H9 (cell line): ENCODE measurements around the gene SLC25A2. TPM values are rescaled to one million over a fixed set of nuclear protein-coding genes. Genes with fewer than 3 reads are reported as not detected.
A peak's percentile ranks its signal among the peaks of the same experiment; 100 is the strongest.
"Not testable (repeated sequence)": the region's sequence is repeated elsewhere in the genome, so short reads cannot be mapped to it uniquely, and the experiment has no call there.

Experiments used
- DNase-seq: peaks from one replicate; pipeline ENCODE4 v3.0.0-alpha.2; 2017
- H2AFZ ChIP-seq: one replicate; pipeline ENCODE4 v1.6.1; 2013; ENCODE audit warnings: mild to moderate bottlenecking, low read length, control low read depth, moderate library complexity
- H2AK5ac ChIP-seq: 2 replicates; pipeline ENCODE4 v1.6.1; 2013; ENCODE audit warnings: low read length, control low read depth, mixed read lengths; ENCODE audit not compliant: insufficient read length
- H2BK120ac ChIP-seq: one replicate; pipeline ENCODE4 v1.6.1; 2013; ENCODE audit warnings: low read depth, mild to moderate bottlenecking, low read length, control low read depth, inconsistent platforms; ENCODE audit not compliant: poor library complexity, severe bottlenecking
- H2BK12ac ChIP-seq: 2 replicates; pipeline ENCODE4 v1.6.1; 2013; ENCODE audit warnings: low read length, control low read depth, mixed read lengths, low read depth; ENCODE audit not compliant: insufficient read length
- H2BK15ac ChIP-seq: 2 replicates; pipeline ENCODE4 v1.6.1; 2013; ENCODE audit warnings: low read depth, low read length, control low read depth
- H2BK20ac ChIP-seq: one replicate; pipeline ENCODE4 v1.6.1; 2013; ENCODE audit warnings: low read depth, mild to moderate bottlenecking, low read length, control low read depth, inconsistent platforms; ENCODE audit not compliant: poor library complexity, severe bottlenecking
- H2BK5ac ChIP-seq: 2 replicates; pipeline ENCODE4 v1.6.1; 2013; ENCODE audit warnings: low read length, control low read depth, mixed read lengths; ENCODE audit not compliant: insufficient read length
- H3K14ac ChIP-seq: 2 replicates; pipeline ENCODE4 v1.6.1; 2013; ENCODE audit warnings: low read length, control low read depth; ENCODE audit not compliant: insufficient read depth
- H3K18ac ChIP-seq: 2 replicates; pipeline ENCODE4 v1.6.1; 2013; ENCODE audit warnings: low read depth, mild to moderate bottlenecking, mixed read lengths, low read length, control low read depth; ENCODE audit not compliant: insufficient read length
- H3K23ac ChIP-seq: 2 replicates; pipeline ENCODE4 v1.6.1; 2013; ENCODE audit warnings: low read length, control low read depth, mixed read lengths, low read depth; ENCODE audit not compliant: insufficient read length
- H3K23me2 ChIP-seq: 2 replicates; pipeline ENCODE4 v1.6.1; 2013; ENCODE audit warnings: low read depth, mild to moderate bottlenecking, mixed read lengths, low read length, control low read depth; ENCODE audit not compliant: insufficient read length, poor library complexity, severe bottlenecking
- H3K27ac ChIP-seq: 2 replicates; pipeline ENCODE4 v1.5.1; 2013; ENCODE audit warnings: low read length, control low read depth, mixed read lengths, low read depth; ENCODE audit not compliant: insufficient read length
- H3K27me3 ChIP-seq: 2 replicates; pipeline ENCODE4 v1.6.1; 2013; ENCODE audit warnings: low read length, control low read depth, inconsistent platforms; ENCODE audit not compliant: insufficient read depth
- H3K4ac ChIP-seq: 2 replicates; pipeline ENCODE4 v1.6.1; 2013; ENCODE audit warnings: low read depth, mild to moderate bottlenecking, control low read depth, inconsistent platforms, low read length, moderate library complexity
- H3K4me1 ChIP-seq: 2 replicates; pipeline ENCODE4 v1.6.1; 2013; ENCODE audit warnings: low read length, control low read depth, inconsistent platforms; ENCODE audit not compliant: insufficient read depth
- H3K4me2 ChIP-seq: 2 replicates; pipeline ENCODE4 v1.6.1; 2013; ENCODE audit warnings: low read length, control low read depth, mixed read lengths; ENCODE audit not compliant: insufficient read length, insufficient read depth
- H3K56ac ChIP-seq: 2 replicates; pipeline ENCODE4 v1.6.1; 2013; ENCODE audit warnings: low read depth, mild to moderate bottlenecking, mixed read lengths, low read length, control low read depth; ENCODE audit not compliant: insufficient read length
- H3K79me1 ChIP-seq: 2 replicates; pipeline ENCODE4 v1.6.1; 2013; ENCODE audit warnings: low read depth, mild to moderate bottlenecking, moderate library complexity, low read length, control low read depth, inconsistent platforms; ENCODE audit not compliant: insufficient read depth, poor library complexity, severe bottlenecking
- H3K79me2 ChIP-seq: 2 replicates; pipeline ENCODE4 v1.6.1; 2013; ENCODE audit warnings: low read length, control low read depth, inconsistent platforms; ENCODE audit not compliant: insufficient read depth
- H3K9ac ChIP-seq: 2 replicates; pipeline ENCODE4 v1.6.1; 2013; ENCODE audit warnings: low read length, control low read depth, mixed read lengths; ENCODE audit not compliant: insufficient read length; ENCODE audit errors: extremely low read depth
- H3K9me3 ChIP-seq: one replicate; pipeline ENCODE4 v1.6.1; 2013; ENCODE audit warnings: low read depth, low read length, inconsistent platforms; ENCODE audit not compliant: control insufficient read depth
- H3T11ph ChIP-seq: one replicate; pipeline ENCODE4 v1.6.1; 2013; ENCODE audit warnings: mild to moderate bottlenecking, low read length, control low read depth, inconsistent platforms
- H4K20me1 ChIP-seq: one replicate; pipeline ENCODE4 v1.6.1; 2013; ENCODE audit not compliant: control insufficient read depth, insufficient read length, insufficient read depth
- H4K5ac ChIP-seq: 2 replicates; pipeline ENCODE4 v1.6.1; 2013; ENCODE audit warnings: low read depth, mild to moderate bottlenecking, mixed read lengths, low read length, control low read depth; ENCODE audit not compliant: insufficient read length
- H4K8ac ChIP-seq: replicated peaks from 2 replicates; pipeline ENCODE4 v1.6.1; 2013; ENCODE audit warnings: low read length, control low read depth, mixed read lengths, low read depth; ENCODE audit not compliant: insufficient read length
- H4K91ac ChIP-seq: 2 replicates; pipeline ENCODE4 v1.6.1; 2013; ENCODE audit warnings: low read depth, mild to moderate bottlenecking, moderate library complexity, mixed read lengths, low read length, control low read depth; ENCODE audit not compliant: insufficient read length
- H3K27ac Mint-ChIP-seq, 3 experiments: 2 replicates in 2 of 3; 3 replicates in 1 of 3; pipeline ENCODE4 v1.8.0; 2020 to 2021; ENCODE audit warnings: mixed read lengths in 3 of 3, mild to moderate bottlenecking in 1 of 3, moderate library complexity in 1 of 3
- H3K27me3 Mint-ChIP-seq: 2 replicates; pipeline ENCODE4 v1.8.0; 2021; ENCODE audit warnings: low read depth, mild to moderate bottlenecking, moderate library complexity, mixed read lengths
- H3K36me3 Mint-ChIP-seq, 3 experiments: 2 replicates in 2 of 3; 3 replicates in 1 of 3; pipeline ENCODE4 v1.8.0; 2020 to 2021; ENCODE audit warnings: low read depth in 3 of 3, mixed read lengths in 3 of 3; ENCODE audit not compliant: insufficient read depth in 1 of 3
- H3K4me1 Mint-ChIP-seq, 2 experiments: 2 replicates each; pipeline ENCODE4 v1.8.0; 2020; ENCODE audit warnings: mixed read lengths in 2 of 2
- H3K4me3 Mint-ChIP-seq, 2 experiments: 2 replicates in 1 of 2; 3 replicates in 1 of 2; pipeline ENCODE4 v1.8.0; 2020 to 2021; ENCODE audit warnings: mild to moderate bottlenecking in 2 of 2, mixed read lengths in 2 of 2, moderate library complexity in 1 of 2
- H3K9me3 Mint-ChIP-seq, 2 experiments: 2 replicates in 1 of 2; 3 replicates in 1 of 2; pipeline ENCODE4 v1.8.0; 2020; ENCODE audit warnings: mild to moderate bottlenecking in 2 of 2, mixed read lengths in 2 of 2, moderate library complexity in 1 of 2
- WGBS: extraction: QIAGEN DNeasy Blood & Tissue Kit; methylation state at CpG from one replicate; pipeline ENCODE4 v1.1.7; 2013; ENCODE audit warnings: missing lambda C conversion rate, low lambda C conversion rate, mixed read lengths; ENCODE audit not compliant: insufficient read length; ENCODE audit errors: extremely low coverage; 5-methylcytosine and 5-hydroxymethylcytosine counted together
- total RNA-seq: library from RNA; stranded (reverse); gene quantifications from 2 replicates; pipeline ENCODE4 v1.2.1, GENCODE V29; 2021
- TF ChIP-seq, protein P1 (sequence below): fragments of 200-600 bp; sonication (generic); conservative IDR thresholded peaks from 3 replicates; pipeline ENCODE4 v1.8.0; 2021; ENCODE audit warnings: antibody characterized with exemption, mild to moderate bottlenecking

SLC25A2 gene
- total RNA-seq, 1 experiment from 2014 or later = not detected

GRCh38 chr5:141338538-141339306 lies 34.9 kb upstream of the SLC25A2 start, which contains the start of gene PCDHGA2:
TSS of gene PCDHGA2 (plus strand) at chr5:141338760.
- H3K4me3 Mint-ChIP-seq = no peak within 1 kb of the TSS

GRCh38 chr5:141332571-141332970 lies 28.7 kb upstream of the SLC25A2 start:
- H3K9me3 ChIP-seq = peaks cover 22% of the 10 kb centered on the region
- H4K8ac ChIP-seq, H2BK12ac ChIP-seq, H4K5ac ChIP-seq, H3K27ac ChIP-seq, H3K23me2 ChIP-seq, H2AFZ ChIP-seq, H3K18ac ChIP-seq, H2BK5ac ChIP-seq, H4K20me1 ChIP-seq, H3K4me1 Mint-ChIP-seq, H3K23ac ChIP-seq, H3T11ph ChIP-seq, H3K9ac ChIP-seq, H3K27me3 Mint-ChIP-seq, H3K79me2 ChIP-seq, H3K27me3 ChIP-seq, H2BK120ac ChIP-seq, H2BK15ac ChIP-seq, DNase-seq, H3K56ac ChIP-seq, H3K27ac Mint-ChIP-seq, H3K4ac ChIP-seq, H2BK20ac ChIP-seq, H3K4me3 Mint-ChIP-seq, H4K91ac ChIP-seq, H3K14ac ChIP-seq, H3K4me1 ChIP-seq, H2AK5ac ChIP-seq, H3K4me2 ChIP-seq, H3K79me1 ChIP-seq: not testable (repeated sequence)
- Mint-ChIP-seq H3K9me3 (peaks cover 53 to 64% of the 10 kb centered on the region in 2 experiments), H3K36me3 (peaks cover 9 to 27% (median 15%) of the 10 kb centered on the region in 3 experiments)
- WGBS = no CpG with 5 or more reads among the region's 39 CpGs

More at GRCh38 chr5:141338538-141339306, 34.9 kb upstream of the SLC25A2 start, which contains the start of gene PCDHGA2:
- Histone ChIP-seq H3K23ac (no peak within 1 kb of the TSS), H2AFZ (no peak within 1 kb of the TSS), H3K79me1 (no peaks in the 10 kb centered on the region), H3K9me3 (peaks cover 17% of the 10 kb centered on the region), H4K20me1 (no peaks in the 10 kb centered on the region), H3K27me3 (no peaks in the 10 kb centered on the region), H2AK5ac (no peak within 1 kb of the TSS), H3K79me2 (no peaks in the 10 kb centered on the region), H3T11ph (no peak within 1 kb of the TSS), H3K4me1 (no peaks in the 10 kb centered on the region), H3K9ac (no peak within 1 kb of the TSS), H3K4me2 (no peak within 1 kb of the TSS), H4K5ac (no peak within 1 kb of the TSS), H2BK15ac (no peak within 1 kb of the TSS), H4K91ac (no peak within 1 kb of the TSS), H3K18ac (no peak within 1 kb of the TSS), H2BK20ac (no peak within 1 kb of the TSS), H2BK120ac (no peak within 1 kb of the TSS), H3K56ac (no peak within 1 kb of the TSS), H4K8ac (no peak within 1 kb of the TSS), H2BK12ac (no peak within 1 kb of the TSS), H3K4ac (no peak within 1 kb of the TSS), H3K27ac (no peak within 1 kb of the TSS), H3K14ac (no peak within 1 kb of the TSS), H2BK5ac (no peak within 1 kb of the TSS), H3K23me2 (no peaks in the 10 kb centered on the region)
- peaks cover 9 to 25% (median 20%) of the 10 kb centered on the region in 3 experiments for H3K36me3 Mint-ChIP-seq
- peaks cover 2 to 4% of the 10 kb centered on the region in 2 experiments; a peak in 2 of 4 replicates for H3K4me1 Mint-ChIP-seq
- WGBS = no CpG with 5 or more reads among the region's 27 CpGs
- peak; percentile 62 for DNase-seq
- H3K27ac Mint-ChIP-seq = no peak within 1 kb of the TSS
- peaks cover 54 to 75% of the 10 kb centered on the region in 2 experiments for H3K9me3 Mint-ChIP-seq
- peaks cover 10% of the 10 kb centered on the region for H3K27me3 Mint-ChIP-seq
- TF ChIP-seq, protein P1, sequence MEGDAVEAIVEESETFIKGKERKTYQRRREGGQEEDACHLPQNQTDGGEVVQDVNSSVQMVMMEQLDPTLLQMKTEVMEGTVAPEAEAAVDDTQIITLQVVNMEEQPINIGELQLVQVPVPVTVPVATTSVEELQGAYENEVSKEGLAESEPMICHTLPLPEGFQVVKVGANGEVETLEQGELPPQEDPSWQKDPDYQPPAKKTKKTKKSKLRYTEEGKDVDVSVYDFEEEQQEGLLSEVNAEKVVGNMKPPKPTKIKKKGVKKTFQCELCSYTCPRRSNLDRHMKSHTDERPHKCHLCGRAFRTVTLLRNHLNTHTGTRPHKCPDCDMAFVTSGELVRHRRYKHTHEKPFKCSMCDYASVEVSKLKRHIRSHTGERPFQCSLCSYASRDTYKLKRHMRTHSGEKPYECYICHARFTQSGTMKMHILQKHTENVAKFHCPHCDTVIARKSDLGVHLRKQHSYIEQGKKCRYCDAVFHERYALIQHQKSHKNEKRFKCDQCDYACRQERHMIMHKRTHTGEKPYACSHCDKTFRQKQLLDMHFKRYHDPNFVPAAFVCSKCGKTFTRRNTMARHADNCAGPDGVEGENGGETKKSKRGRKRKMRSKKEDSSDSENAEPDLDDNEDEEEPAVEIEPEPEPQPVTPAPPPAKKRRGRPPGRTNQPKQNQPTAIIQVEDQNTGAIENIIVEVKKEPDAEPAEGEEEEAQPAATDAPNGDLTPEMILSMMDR = peak; percentile 68
